HEK293T (cell line): ENCODE measurements around the gene ZNF609.
"Not testable (repeated sequence)": the region's sequence is repeated elsewhere in the genome, so short reads cannot be mapped to it uniquely, and the experiment has no call there.

Experiments
- CTCF ChIA-PET: fragments of 350-600 bp; formaldehyde crosslinking; extraction: SDS; loops from one replicate; lab custom pipeline; 2021; ENCODE audit warnings: antibody characterized with exemption, inconsistent platforms; lab: Yijun Ruan, JAX
- POLR2A ChIA-PET: fragments of 350-600 bp; formaldehyde crosslinking; extraction: SDS; loops from one replicate; lab custom pipeline; 2020; ENCODE audit warnings: antibody characterized with exemption, inconsistent platforms; lab: Yijun Ruan, JAX
- DNase-seq: peaks from one replicate; pipeline ENCODE4 v3.0.0; 2012; ENCODE audit warnings: mixed read lengths; ENCODE audit errors: extremely low spot score
- ARNT ChIP-seq: fragments of 450-650 bp; IDR thresholded peaks from 2 replicates; pipeline ENCODE4 v1.6.1; 2017; ENCODE audit warnings: mild to moderate bottlenecking
- BHLHE40 ChIP-seq: fragments of 450-650 bp; IDR thresholded peaks from 2 replicates; pipeline ENCODE4 v1.6.1; 2016; ENCODE audit warnings: mild to moderate bottlenecking, moderate library complexity, borderline replicate concordance
- CTBP1 ChIP-seq: fragments of 450-650 bp; IDR thresholded peaks from 2 replicates; pipeline ENCODE4 v1.6.1; 2016; ENCODE audit warnings: borderline replicate concordance
- ELF4 ChIP-seq: fragments of 450-650 bp; IDR thresholded peaks from 2 replicates; pipeline ENCODE4 v1.6.1; 2017; ENCODE audit warnings: antibody characterized with exemption
- FOXA1 ChIP-seq: fragments of 450-650 bp; IDR thresholded peaks from 2 replicates; pipeline ENCODE4 v1.6.1; 2016; ENCODE audit warnings: mild to moderate bottlenecking
- FOXK2 ChIP-seq: fragments of 450-650 bp; IDR thresholded peaks from 2 replicates; pipeline ENCODE4 v1.6.1; 2016; ENCODE audit warnings: mild to moderate bottlenecking
- FOXM1 ChIP-seq: fragments of 450-650 bp; IDR thresholded peaks from 2 replicates; pipeline ENCODE4 v1.6.1; 2017; ENCODE audit warnings: mild to moderate bottlenecking, borderline replicate concordance
- HDGF ChIP-seq: fragments of 450-650 bp; IDR thresholded peaks from 2 replicates; pipeline ENCODE4 v1.6.1; 2017; ENCODE audit warnings: antibody characterized with exemption, borderline replicate concordance
- L3MBTL2 ChIP-seq: fragments of 450-650 bp; conservative IDR thresholded peaks from 2 replicates; pipeline ENCODE4 v1.6.1; 2016; ENCODE audit warnings: mild to moderate bottlenecking
- LEF1 ChIP-seq: fragments of 450-650 bp; IDR thresholded peaks from 2 replicates; pipeline ENCODE4 v1.6.1; 2017; ENCODE audit warnings: mild to moderate bottlenecking, borderline replicate concordance
- NFRKB ChIP-seq: fragments of 450-650 bp; IDR thresholded peaks from 2 replicates; pipeline ENCODE4 v1.6.1; 2016; ENCODE audit warnings: mild to moderate bottlenecking, moderate library complexity
- PKNOX1 ChIP-seq: fragments of 450-650 bp; IDR thresholded peaks from 2 replicates; pipeline ENCODE4 v1.6.1; 2016
- SP1 ChIP-seq: fragments of 450-650 bp; IDR thresholded peaks from 2 replicates; pipeline ENCODE4 v1.6.1; 2017
- SUZ12 ChIP-seq: fragments of 450-650 bp; IDR thresholded peaks from 2 replicates; pipeline ENCODE4 v1.6.1; 2016; ENCODE audit warnings: mild to moderate bottlenecking
- TARDBP ChIP-seq: fragments of 450-650 bp; IDR thresholded peaks from 2 replicates; pipeline ENCODE4 v1.6.1; 2016
- ZNF384 ChIP-seq: fragments of 450-650 bp; IDR thresholded peaks from 2 replicates; pipeline ENCODE4 v1.6.1; 2016

Gene ZNF609

DNA sequence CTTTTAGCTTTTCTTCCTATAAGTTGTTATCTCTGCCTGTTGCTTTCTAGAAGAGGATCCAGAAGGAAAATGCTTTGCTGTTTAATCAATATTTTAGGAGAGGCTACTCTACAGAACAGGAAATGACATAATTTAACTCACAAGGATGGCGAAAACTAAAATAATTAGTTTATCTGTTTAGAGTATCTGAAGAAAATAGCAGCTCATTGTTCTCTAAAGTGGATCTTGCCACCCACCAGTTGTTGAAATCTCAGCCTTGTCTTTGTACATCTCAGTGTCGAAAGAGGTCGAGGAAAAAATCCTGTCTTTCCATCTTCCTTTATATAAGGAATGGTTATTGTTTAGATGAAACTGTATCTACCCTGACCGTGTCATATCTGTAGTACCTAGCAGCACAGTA is 126.6 kb downstream of the ZNF609 start:
- CTCF ChIA-PET = no interaction called here
- no peak for DNase-seq
- POLR2A ChIA-PET = no interaction called here
- TF ChIP-seq L3MBTL2 (no peak), BHLHE40 (no peak), SP1 (no peak), NFRKB (no peak), FOXM1 (no peak), ARNT (no peak), TARDBP (no peak), FOXK2 (no peak)

- POLR2A ChIA-PET = no interaction called here
- no peak for DNase-seq
- CTCF ChIA-PET = interaction anchor here (1.0 kb wide), 1 partner anchor 23 kb away, joined by 3 read pairs; no protein-coding TSS in a partner anchor
- no peak for TF ChIP-seq ZNF384
Measured at GRCh38 chr15:64589435-64590084, 129.2 kb downstream of the ZNF609 start.

- DNase-seq, POLR2A ChIA-PET, CTCF ChIA-PET: not testable (repeated sequence)
Measured at GRCh38 chr15:64592845-64593244, 132.5 kb downstream of the ZNF609 start.

DNA sequence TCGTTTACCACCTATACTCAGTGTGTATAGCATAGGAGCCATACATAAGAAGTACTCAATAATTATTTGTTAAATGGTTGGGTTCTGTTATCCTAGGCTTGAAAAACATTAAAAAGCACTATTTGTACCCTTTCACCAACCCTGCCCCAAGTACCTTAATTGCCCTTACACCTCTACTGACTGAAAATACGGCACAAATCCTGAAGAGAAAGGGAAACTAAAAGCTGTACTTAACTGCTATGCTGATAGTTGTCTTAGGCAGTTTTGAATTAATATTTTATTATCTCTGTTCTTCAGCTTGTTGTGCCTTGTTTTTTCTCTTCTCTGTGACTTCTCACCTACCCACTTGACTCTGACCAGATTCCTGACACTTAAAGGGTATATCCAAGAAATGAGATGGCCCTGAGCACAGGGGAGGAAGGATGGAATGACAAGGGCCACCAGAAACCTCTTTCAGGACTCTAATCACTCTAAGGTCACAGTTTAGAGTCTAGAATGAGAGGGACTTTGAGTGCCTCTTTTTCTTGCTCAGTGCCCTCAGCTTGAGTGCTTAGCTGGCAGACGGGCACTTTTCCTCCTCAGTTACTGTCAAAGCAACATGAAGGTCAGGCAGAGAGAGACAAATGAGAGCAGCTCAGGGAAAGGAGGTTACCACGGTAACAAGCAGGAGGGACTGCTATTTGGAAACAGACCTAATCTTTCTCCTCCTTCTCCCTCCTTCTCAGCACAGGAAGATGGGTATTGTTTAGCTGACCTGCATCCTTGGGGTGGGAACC is 136.5 kb downstream of the ZNF609 start:
- ChIA-PET CTCF (no interaction called here), POLR2A (no interaction called here)
- peak; percentile 6 for DNase-seq
- no peak for TF ChIP-seq BHLHE40
- no peak for TF ChIP-seq CTBP1
- TF ChIP-seq NFRKB = no peak
- no peak for TF ChIP-seq L3MBTL2
- TF ChIP-seq SUZ12 = no peak
- no peak for TF ChIP-seq TARDBP
- TF ChIP-seq FOXK2 = no peak
- TF ChIP-seq FOXM1 = no peak
- no peak for TF ChIP-seq ARNT
- no peak for TF ChIP-seq LEF1
- TF ChIP-seq PKNOX1 = no peak
- no peak for TF ChIP-seq HDGF
- no peak for TF ChIP-seq ELF4
- no peak for TF ChIP-seq FOXA1

GRCh38 chr15:64597477-64597822 is 137.1 kb downstream of the ZNF609 start:
- DNase-seq = no peak
- no peak for TF ChIP-seq TARDBP
- TF ChIP-seq L3MBTL2 = no peak
- no peak for TF ChIP-seq ARNT
- TF ChIP-seq HDGF = no peak
- no peak for TF ChIP-seq FOXK2
- TF ChIP-seq BHLHE40 = no peak
- no peak for TF ChIP-seq FOXA1
- ChIA-PET POLR2A (no interaction called here), CTCF (no interaction called here)

GRCh38 chr15:64599226-64599625 is 138.8 kb downstream of the ZNF609 start:
- TF ChIP-seq BHLHE40 = no peak
- TF ChIP-seq NFRKB = no peak
- TF ChIP-seq L3MBTL2 = no peak
- no peak for TF ChIP-seq FOXM1
- no peak for TF ChIP-seq LEF1
- TF ChIP-seq FOXA1 = no peak
- no peak for DNase-seq
- ChIA-PET POLR2A (no interaction called here), CTCF (no interaction called here)

- ChIA-PET CTCF (no interaction called here), POLR2A (no interaction called here)
- DNase-seq = no peak
- no peak for TF ChIP-seq SUZ12
- TF ChIP-seq PKNOX1 = no peak
- no peak for TF ChIP-seq FOXA1
- TF ChIP-seq BHLHE40 = no peak
- TF ChIP-seq NFRKB = no peak
- TF ChIP-seq HDGF = no peak
- TF ChIP-seq ZNF384 = no peak
Measured at GRCh38 chr15:64599716-64600115, 139.3 kb downstream of the ZNF609 start.

GRCh38 chr15:64600794-64601193 is 140.4 kb downstream of the ZNF609 start:
- CTCF ChIA-PET = no interaction called here
- POLR2A ChIA-PET = no interaction called here
- TF ChIP-seq ELF4 (no peak), PKNOX1 (no peak), SUZ12 (no peak), HDGF (no peak), L3MBTL2 (no peak), ZNF384 (no peak), FOXA1 (no peak), FOXK2 (no peak), NFRKB (no peak), LEF1 (no peak), CTBP1 (no peak), SP1 (no peak), BHLHE40 (no peak)
- no peak for DNase-seq
